T-helper 2 cell treated with Interferon-gamma antibody and Interleukin-4, amounts not matched to agents 100 ng/mL and 5 ng/mL, for 36 hours (primary cell): ENCODE measurements around the gene CADPS2. TPM values are rescaled to one million over a fixed set of nuclear protein-coding genes. Genes with fewer than 3 reads are reported as not detected.

ENCODE experiments used
- intact Hi-C: fragments of 100-400 bp; cut with micrococcal nuclease; formaldehyde crosslinking; loops from one replicate; pipeline ENCODE4 v1.15.1; 2023
- total RNA-seq: library from RNA; stranded (reverse); gene quantifications from 2 replicates; pipeline ENCODE4 v1.2.3, GENCODE V29; 2022

CADPS2 gene
- total RNA-seq, 1 donor from 2014 or later = not detected

GRCh38 chr7:122543891-122544290 lies 342.4 kb downstream of the CADPS2 start:
- intact Hi-C loops = no loop called here

GRCh38 chr7:122543166-122543565 lies 343.1 kb downstream of the CADPS2 start:
- intact Hi-C loops = no loop called here

- intact Hi-C loops = no loop called here
Measured at GRCh38 chr7:122535086-122535485, 351.2 kb downstream of the CADPS2 start.

GRCh38 chr7:122532406-122533269 lies 353.6 kb downstream of the CADPS2 start:
- intact Hi-C loops = no loop called here

GRCh38 chr7:122528879-122529481 lies 357.3 kb downstream of the CADPS2 start:
- intact Hi-C loops = loop anchor here (1.0 to 2.0 kb wide), 2 partner anchors 310 to 436 kb away; no protein-coding TSS in a partner anchor

- intact Hi-C loops = no loop called here
Measured at GRCh38 chr7:122525355-122525754, 360.9 kb downstream of the CADPS2 start.

- intact Hi-C loops = no loop called here
Measured at GRCh38 chr7:122521767-122522166, 364.5 kb downstream of the CADPS2 start.

GRCh38 chr7:122520971-122521555 lies 365.2 kb downstream of the CADPS2 start:
- intact Hi-C loops = no loop called here

- intact Hi-C loops = no loop called here
Measured at GRCh38 chr7:122518488-122518887, 367.8 kb downstream of the CADPS2 start.

- intact Hi-C loops = no loop called here
Measured at GRCh38 chr7:122517576-122517975, 368.7 kb downstream of the CADPS2 start.

- intact Hi-C loops = no loop called here
Measured at GRCh38 chr7:122515404-122515803, 370.9 kb downstream of the CADPS2 start.

- intact Hi-C loops = no loop called here
Measured at GRCh38 chr7:122511268-122511667, 375.0 kb downstream of the CADPS2 start.

- intact Hi-C loops = no loop called here
Measured at GRCh38 chr7:122507591-122507990, 378.7 kb downstream of the CADPS2 start.

- intact Hi-C loops = no loop called here
Measured at GRCh38 chr7:122492007-122492406, 394.3 kb downstream of the CADPS2 start.

- intact Hi-C loops = no loop called here
Measured at GRCh38 chr7:122488241-122488640, 398.0 kb downstream of the CADPS2 start.

GRCh38 chr7:122487131-122487530 lies 399.1 kb downstream of the CADPS2 start:
- intact Hi-C loops = no loop called here

GRCh38 chr7:122485856-122486255 lies 400.4 kb downstream of the CADPS2 start:
- intact Hi-C loops = no loop called here

GRCh38 chr7:122482212-122482611 lies 404.0 kb downstream of the CADPS2 start:
- intact Hi-C loops = no loop called here

- intact Hi-C loops = no loop called here
Measured at GRCh38 chr7:122470859-122471258, 415.4 kb downstream of the CADPS2 start.

- intact Hi-C loops = no loop called here
Measured at GRCh38 chr7:122468945-122469344, 417.3 kb downstream of the CADPS2 start.

GRCh38 chr7:122467661-122468449 lies 418.4 kb downstream of the CADPS2 start:
- intact Hi-C loops = no loop called here
